ENCODE measurements around the gene MISP3.
A peak's percentile ranks its signal among the peaks of the same experiment; 100 is the strongest.

MISP3 gene

DNA sequence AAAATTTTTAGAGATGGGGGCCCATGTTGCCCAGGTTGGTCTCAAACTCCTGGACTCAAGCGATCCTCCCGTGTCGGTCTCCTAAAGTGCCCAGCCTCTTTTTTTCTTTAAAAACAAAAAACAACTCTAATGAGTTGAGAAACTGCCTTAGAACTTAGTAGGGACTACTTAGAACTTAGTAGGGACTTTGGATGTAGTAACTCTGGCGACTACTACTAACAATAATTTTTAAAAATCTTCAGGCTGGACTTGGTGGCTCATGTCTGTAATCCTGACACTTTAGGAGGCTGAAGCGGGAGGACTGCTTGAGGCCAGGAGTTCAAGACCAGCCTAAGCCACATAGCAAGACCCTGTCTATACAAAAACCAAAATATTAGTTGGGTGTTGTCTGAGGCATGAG lies 13.5 kb downstream of the MISP3 start:
- no peak overlapping the region for H3K27ac ChIP-seq
- TF ChIP-seq, protein P1, sequence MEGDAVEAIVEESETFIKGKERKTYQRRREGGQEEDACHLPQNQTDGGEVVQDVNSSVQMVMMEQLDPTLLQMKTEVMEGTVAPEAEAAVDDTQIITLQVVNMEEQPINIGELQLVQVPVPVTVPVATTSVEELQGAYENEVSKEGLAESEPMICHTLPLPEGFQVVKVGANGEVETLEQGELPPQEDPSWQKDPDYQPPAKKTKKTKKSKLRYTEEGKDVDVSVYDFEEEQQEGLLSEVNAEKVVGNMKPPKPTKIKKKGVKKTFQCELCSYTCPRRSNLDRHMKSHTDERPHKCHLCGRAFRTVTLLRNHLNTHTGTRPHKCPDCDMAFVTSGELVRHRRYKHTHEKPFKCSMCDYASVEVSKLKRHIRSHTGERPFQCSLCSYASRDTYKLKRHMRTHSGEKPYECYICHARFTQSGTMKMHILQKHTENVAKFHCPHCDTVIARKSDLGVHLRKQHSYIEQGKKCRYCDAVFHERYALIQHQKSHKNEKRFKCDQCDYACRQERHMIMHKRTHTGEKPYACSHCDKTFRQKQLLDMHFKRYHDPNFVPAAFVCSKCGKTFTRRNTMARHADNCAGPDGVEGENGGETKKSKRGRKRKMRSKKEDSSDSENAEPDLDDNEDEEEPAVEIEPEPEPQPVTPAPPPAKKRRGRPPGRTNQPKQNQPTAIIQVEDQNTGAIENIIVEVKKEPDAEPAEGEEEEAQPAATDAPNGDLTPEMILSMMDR (conservative IDR thresholded peaks at IDR 0.05) = no peak

DNA sequence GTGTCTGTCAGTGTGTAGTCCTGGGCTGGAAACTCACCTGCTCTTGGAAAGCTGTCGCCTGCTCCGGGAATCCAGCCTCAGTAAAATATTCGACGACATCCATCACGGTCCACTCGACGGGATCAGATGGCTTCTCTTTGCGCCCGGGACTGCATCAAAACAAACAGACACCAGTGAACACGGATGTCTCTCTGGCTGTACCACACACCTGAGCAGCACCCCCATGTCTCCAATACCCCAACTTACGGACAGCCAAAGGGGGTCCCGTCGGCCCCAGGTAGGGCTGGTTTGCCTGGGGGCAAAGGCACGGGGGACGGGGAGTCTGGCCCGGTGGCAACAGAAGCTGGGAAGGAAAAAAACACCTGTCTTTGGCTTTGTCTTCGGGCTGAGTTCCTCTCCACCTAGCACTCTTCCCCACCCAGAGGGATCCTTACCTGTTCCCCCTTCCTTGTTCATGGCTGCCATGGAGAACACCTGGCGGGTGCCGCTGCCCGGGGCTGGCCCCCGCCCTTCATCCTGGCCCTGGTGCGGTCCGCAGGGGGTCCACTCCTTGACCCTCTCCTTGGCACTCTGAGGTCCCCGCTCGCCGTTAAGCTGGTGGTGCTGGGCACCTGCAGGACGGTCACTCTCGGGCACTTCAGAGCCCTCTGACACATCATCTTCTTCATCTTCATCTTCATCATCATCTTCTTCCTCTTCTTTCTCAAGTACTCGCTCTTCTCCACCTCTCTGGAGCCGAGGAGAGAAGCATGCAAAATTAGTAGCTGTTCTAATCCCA lies 16.2 kb downstream of the MISP3 start:
- TF ChIP-seq, protein P1 (conservative IDR thresholded peaks at IDR 0.05) = no peak
- peak overlapping the region; percentile 90 for H3K27ac ChIP-seq

DNA sequence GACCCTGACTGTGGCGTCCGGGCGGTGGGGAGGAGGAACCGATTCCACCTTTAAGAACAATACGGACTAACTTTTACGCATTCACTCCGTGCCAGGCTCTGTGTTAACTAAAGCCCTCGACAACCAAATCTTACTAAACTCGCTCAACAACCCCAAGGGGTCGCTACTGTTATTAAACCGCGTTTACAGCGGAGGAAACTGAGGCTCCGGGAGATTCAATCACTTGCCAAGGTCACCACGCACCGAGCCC lies 16.8 kb downstream of the MISP3 start:
- TF ChIP-seq, protein P1 (conservative IDR thresholded peaks at IDR 0.05) = no peak
- H3K27ac ChIP-seq = peak overlapping the region; percentile 90

DNA sequence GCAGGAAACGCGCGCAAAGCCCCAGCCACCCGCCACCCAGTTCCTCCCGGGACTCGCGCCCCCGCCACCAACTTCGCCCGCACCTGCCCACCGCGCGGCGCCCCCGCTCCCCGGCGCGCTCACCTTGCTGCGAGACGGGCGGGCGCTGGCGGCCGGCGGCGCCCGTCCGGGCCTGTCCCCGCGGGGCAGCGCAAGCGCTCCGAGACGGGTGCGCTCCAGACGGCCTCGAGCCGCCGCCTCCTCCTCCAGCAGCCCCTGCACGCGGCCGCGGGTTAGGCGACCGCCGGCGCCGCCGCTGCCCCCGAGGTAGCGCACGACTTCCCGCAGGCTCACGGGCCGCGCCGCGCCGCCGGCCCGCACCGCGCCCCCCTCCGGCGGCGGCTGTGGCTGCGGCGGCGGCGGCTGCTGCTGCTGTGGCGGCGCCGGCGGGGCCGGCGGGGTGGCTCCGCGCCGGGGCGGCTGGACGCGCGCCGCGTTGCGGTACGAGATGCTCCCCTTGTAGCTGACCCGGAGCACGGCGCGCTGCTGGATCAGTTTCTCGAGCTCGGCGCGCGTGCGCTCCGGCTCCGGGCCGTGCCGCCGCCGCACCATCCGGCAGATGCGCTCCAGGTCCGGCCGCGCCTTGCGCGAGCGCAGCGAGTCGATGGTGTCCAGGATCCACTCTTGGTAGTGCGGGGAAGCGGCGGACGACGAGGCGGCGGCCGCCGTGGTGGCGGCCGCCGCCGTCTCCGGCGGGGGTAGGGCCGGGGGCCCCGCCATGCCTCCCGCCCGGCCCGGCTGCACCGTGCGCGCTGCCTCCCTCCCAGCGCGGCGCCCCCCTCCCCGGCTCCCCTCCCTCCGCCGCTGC lies 17.3 kb downstream of the MISP3 start:
- H3K27ac ChIP-seq = peak overlapping the region; percentile 90
- TF ChIP-seq, protein P1 (conservative IDR thresholded peaks at IDR 0.05) = peak; percentile 46

DNA sequence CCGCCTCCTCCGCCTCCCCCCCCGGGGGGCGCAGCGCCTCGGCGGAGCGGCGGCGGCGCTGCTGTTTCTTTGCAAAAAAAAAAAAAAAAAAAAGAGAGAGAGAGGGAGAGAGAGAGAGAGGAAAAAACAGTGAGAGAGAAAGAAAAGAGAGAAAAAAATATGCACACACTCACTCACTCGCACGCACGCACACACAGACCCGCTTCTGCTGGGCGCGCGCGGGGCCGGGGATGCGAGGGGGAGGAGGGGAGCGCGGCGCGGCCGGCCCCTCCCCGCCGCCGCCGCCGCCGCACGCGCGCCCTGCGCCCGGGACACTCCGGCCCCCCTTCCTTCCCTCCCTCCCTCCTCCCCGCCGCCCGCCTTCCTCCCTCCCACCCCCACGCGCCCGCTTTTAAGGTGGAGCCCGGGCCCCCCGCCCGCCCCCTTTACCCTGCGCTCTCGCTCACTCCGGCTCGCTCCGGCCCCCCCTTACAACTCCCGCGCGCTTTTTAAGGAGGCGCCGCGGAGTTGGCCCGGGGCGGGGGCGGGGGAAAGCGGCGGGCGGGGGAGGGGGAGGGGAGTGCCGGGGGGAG lies 18.0 kb downstream of the MISP3 start, which contains the start of gene SAMD1:
Gene SAMD1 (minus strand): TSS at position 243 of the 572 bp plus-strand sequence.
- TF ChIP-seq, protein P1 (conservative IDR thresholded peaks at IDR 0.05) = no peak
- H3K27ac ChIP-seq = peak within 1 kb of the TSS; percentile 90

DNA sequence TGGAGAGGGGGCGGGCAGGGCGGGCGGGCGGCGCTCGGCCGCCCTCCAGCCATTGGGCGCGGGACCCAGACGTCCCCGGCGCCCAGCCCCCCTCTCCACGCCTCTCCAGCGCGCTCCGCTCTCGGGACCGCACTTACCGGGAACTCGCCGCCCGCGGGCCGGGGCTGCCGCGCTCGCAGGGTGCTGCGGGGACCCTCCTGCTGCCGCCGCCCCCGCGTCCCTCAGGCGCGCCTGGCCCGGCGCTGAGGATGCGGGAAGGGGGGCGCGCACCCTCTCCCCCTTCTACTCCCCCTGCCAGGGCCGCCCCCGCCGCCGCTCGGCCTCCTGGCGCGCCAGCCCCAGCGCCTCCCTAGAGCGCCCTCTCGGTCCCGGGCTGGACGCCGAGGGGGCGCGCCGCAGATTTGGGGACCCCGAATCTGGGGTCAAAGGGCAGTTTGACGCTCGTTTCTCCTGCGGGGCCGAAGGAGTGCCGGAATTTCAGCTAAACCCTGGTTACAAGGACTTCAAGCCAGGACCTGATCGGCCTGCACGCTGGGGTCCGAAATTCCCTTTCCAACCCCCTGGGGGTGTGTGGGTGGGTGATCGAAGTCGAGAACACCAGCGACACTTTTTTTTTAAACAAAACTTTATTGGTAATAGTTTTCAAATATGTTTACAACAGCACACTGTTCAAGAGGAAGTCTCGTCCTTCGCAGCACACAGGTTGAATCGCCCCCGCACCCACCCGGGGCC lies 18.7 kb downstream of the MISP3 start:
- H3K27ac ChIP-seq = peak overlapping the region; percentile 90
- TF ChIP-seq, protein P1 (conservative IDR thresholded peaks at IDR 0.05) = peak; percentile 36
